HFFc6 (cell line): ENCODE data around the gene RAD21L1. TPM values are rescaled to one million over a fixed set of nuclear protein-coding genes. Genes with fewer than 3 reads are reported as not detected.
A peak's percentile ranks its signal among the peaks of the same experiment; 100 is the strongest.

ENCODE experiments used
- DNase-seq: peaks from one replicate; pipeline ENCODE4 v3.0.0-alpha.2; 2018
- H3K27ac Mint-ChIP-seq: 2 replicates; pipeline ENCODE4 v1.8.0; 2020; ENCODE audit warnings: mild to moderate bottlenecking, mixed read lengths
- H3K27me3 Mint-ChIP-seq: 2 replicates; pipeline ENCODE4 v1.8.0; 2021; ENCODE audit warnings: mild to moderate bottlenecking, moderate library complexity, mixed read lengths; ENCODE audit not compliant: insufficient read depth
- H3K36me3 Mint-ChIP-seq: 2 replicates; pipeline ENCODE4 v1.8.0; 2021; ENCODE audit warnings: low read depth, mixed read lengths
- H3K4me1 Mint-ChIP-seq: 2 replicates; pipeline ENCODE4 v1.8.0; 2020; ENCODE audit warnings: low read depth, mixed read lengths
- H3K4me3 Mint-ChIP-seq: 2 replicates; pipeline ENCODE4 v1.8.0; 2020; ENCODE audit warnings: mild to moderate bottlenecking, moderate library complexity, mixed read lengths
- H3K9me3 Mint-ChIP-seq: 2 replicates; pipeline ENCODE4 v1.8.0; 2020; ENCODE audit warnings: mild to moderate bottlenecking, mixed read lengths
- CTCF ChIP-seq: fragments of 200-600 bp; sonication (generic); IDR thresholded peaks from 2 replicates; pipeline ENCODE4 v1.5.0; 2021; ENCODE audit warnings: antibody characterized with exemption, mild to moderate bottlenecking
- total RNA-seq, 6 experiments: library from RNA; stranded (reverse); fragmentation: NEBNext Ultra II Directional; extraction: Animal tissue kit (Norgen Biotek cat#: 25700); gene quantifications; 2 replicates in 1 of 6; 3 replicates in 5 of 6; pipeline ENCODE4 v1.2.3, GENCODE V29; 2021

Gene RAD21L1
- total RNA-seq, 6 experiments from 2014 or later = 0.35 to 0.89 (median 0.56) TPM

- H3K27me3 Mint-ChIP-seq = no peaks in the 10 kb centered on the region; the same call in none of the 2 replicates
- H3K4me3 Mint-ChIP-seq = peak overlapping the region; percentile 18
- H3K9me3 Mint-ChIP-seq = no peaks in the 10 kb centered on the region
- TF ChIP-seq CTCF = no peak
- peak; percentile 31 for DNase-seq
- peaks cover 10% of the 10 kb centered on the region; the same call in 1 of the 2 replicates for H3K36me3 Mint-ChIP-seq
- peak overlapping the region; percentile 85 for H3K27ac Mint-ChIP-seq
- H3K4me1 Mint-ChIP-seq = peaks cover 13% of the 10 kb centered on the region
Observed at GRCh38 chr20:1301031-1301529, 75.2 kb downstream of the RAD21L1 start.

- peaks cover 13% of the 10 kb centered on the region for H3K4me1 Mint-ChIP-seq
- no peak overlapping the region for H3K27ac Mint-ChIP-seq
- H3K36me3 Mint-ChIP-seq = peaks cover 10% of the 10 kb centered on the region; the same call in 1 of the 2 replicates
- H3K9me3 Mint-ChIP-seq = no peaks in the 10 kb centered on the region
- TF ChIP-seq CTCF = no peak
- H3K27me3 Mint-ChIP-seq = peaks cover 1% of the 10 kb centered on the region
- DNase-seq = no peak
- H3K4me3 Mint-ChIP-seq = no peak overlapping the region
Observed at GRCh38 chr20:1302685-1303541, 77.1 kb downstream of the RAD21L1 start.

GRCh38 chr20:1304710-1305515 lies 79.1 kb downstream of the RAD21L1 start:
- Mint-ChIP-seq H3K27me3 (peaks cover 1% of the 10 kb centered on the region), H3K27ac (no peak overlapping the region), H3K4me1 (peaks cover 13% of the 10 kb centered on the region), H3K36me3 (0 out of 2 replicates have a peak, but pooled peaks cover 10% of the 10 kb centered on the region), H3K4me3 (no peak overlapping the region), H3K9me3 (no peaks in the 10 kb centered on the region)
- DNase-seq = no peak
- TF ChIP-seq CTCF = no peak

Other genes with a start within 250 kb of the RAD21L1 start
- gene RSPO4, start 223.7 kb upstream of the RAD21L1 start, total RNA-seq = not detected
- gene PSMF1, start 107.4 kb upstream of the RAD21L1 start, total RNA-seq = 100 to 1,000 TPM; 179 to 208 (median 199) TPM
- not detected for gene TMEM74B, start 41.1 kb upstream of the RAD21L1 start, total RNA-seq
- gene C20orf202, start 22.6 kb upstream of the RAD21L1 start, total RNA-seq = not detected
- 10 to 100 TPM; 12.0 to 15.3 (median 13.3) TPM for gene SNPH, start 40.2 kb downstream of the RAD21L1 start, total RNA-seq
- 1 to 10 TPM in 1 of 6 experiments, under 1 TPM in 5; 0.51 to 1.5 (median 0.76) TPM for gene SDCBP2, start 103.1 kb downstream of the RAD21L1 start, total RNA-seq
- gene FKBP1A, start 167.0 kb downstream of the RAD21L1 start, total RNA-seq = 100 to 1,000 TPM; 437 to 543 (median 491) TPM
- gene NSFL1C, start 240.8 kb downstream of the RAD21L1 start, total RNA-seq = 100 to 1,000 TPM in 3 of 6 experiments, 10 to 100 TPM in 3; 85.4 to 125 (median 103) TPM